Dermis blood vessel endothelial cell (primary cell): ENCODE data around the gene KCNMB2. TPM values are rescaled to one million over a fixed set of nuclear protein-coding genes. Genes with fewer than 3 reads are reported as not detected.
"Not testable (repeated sequence)": the region's sequence is repeated elsewhere in the genome, so short reads cannot be mapped to it uniquely, and the experiment has no call there.

ENCODE experiments used
- DNase-seq: peaks from one replicate; pipeline ENCODE4 v3.0.0; 2010
- total RNA-seq: library from RNA; depleted of rRNA; stranded (reverse); fragments of >200 nt; gene quantifications from 2 replicates; pipeline ENCODE4 v1.2.3, GENCODE V29; 2014

The KCNMB2 gene
- total RNA-seq, 1 donor from 2014 or later, result not detected

- no peak for DNase-seq
These were observed 287.5 kb downstream of the KCNMB2 start for GRCh38 chr3:178823591-178824246.

- no peak for DNase-seq
These were observed 290.3 kb downstream of the KCNMB2 start for GRCh38 chr3:178826435-178827123.

GRCh38 chr3:178827285-178827856 is 291.1 kb downstream of the KCNMB2 start:
- DNase-seq, result no peak

- no peak for DNase-seq
These were observed 297.5 kb downstream of the KCNMB2 start for GRCh38 chr3:178833695-178834094.

- DNase-seq, result no peak
These were observed 298.8 kb downstream of the KCNMB2 start for GRCh38 chr3:178835033-178835432.

- no peak for DNase-seq
These were observed 301.3 kb downstream of the KCNMB2 start for GRCh38 chr3:178837512-178837911.

- no peak for DNase-seq
These were observed 304.4 kb downstream of the KCNMB2 start for GRCh38 chr3:178840586-178840985.

GRCh38 chr3:178841011-178841410 is 304.8 kb downstream of the KCNMB2 start:
- DNase-seq, result no peak

- no peak for DNase-seq
These were observed 308.7 kb downstream of the KCNMB2 start for GRCh38 chr3:178844916-178845315.

GRCh38 chr3:178845420-178846118 is 309.3 kb downstream of the KCNMB2 start:
- no peak for DNase-seq

GRCh38 chr3:178847190-178847589 is 311.0 kb downstream of the KCNMB2 start:
- no peak for DNase-seq

GRCh38 chr3:178849199-178849910 is 313.1 kb downstream of the KCNMB2 start:
- DNase-seq, result no peak

GRCh38 chr3:178850450-178851190 is 314.4 kb downstream of the KCNMB2 start:
- DNase-seq, result no peak

- no peak for DNase-seq
These were observed 315.3 kb downstream of the KCNMB2 start for GRCh38 chr3:178851564-178851963.

GRCh38 chr3:178856804-178857203 is 320.6 kb downstream of the KCNMB2 start:
- DNase-seq, result no peak

GRCh38 chr3:178859386-178859785 is 323.1 kb downstream of the KCNMB2 start:
- DNase-seq, result no peak

GRCh38 chr3:178859900-178860436 is 323.7 kb downstream of the KCNMB2 start:
- DNase-seq, result not testable (repeated sequence)

GRCh38 chr3:178868681-178869080 is 332.4 kb downstream of the KCNMB2 start:
- no peak for DNase-seq

GRCh38 chr3:178870085-178870484 is 333.8 kb downstream of the KCNMB2 start:
- DNase-seq, result no peak

- DNase-seq, result no peak
These were observed 338.9 kb downstream of the KCNMB2 start for GRCh38 chr3:178875157-178875556.

GRCh38 chr3:178875836-178876235 is 339.6 kb downstream of the KCNMB2 start:
- DNase-seq, result no peak

GRCh38 chr3:178880274-178880673 is 344.0 kb downstream of the KCNMB2 start:
- no peak for DNase-seq
